ENCODE data around the gene FBXO42. TPM values are rescaled to one million over a fixed set of nuclear protein-coding genes. Genes with fewer than 3 reads are reported as not detected.

The FBXO42 gene
- total RNA-seq, 1 donor from 2014 or later = 25.6 TPM

GRCh38 chr1:16369821-16370220 lies 17.5 kb upstream of the FBXO42 start:
- H3K27ac Mint-ChIP-seq (ENCODE audit: unreplicated experiment) = no peak overlapping the region
- no peaks in the 10 kb centered on the region for H3K36me3 ChIP-seq (ENCODE audit: insufficient read depth, low read length)
- peaks cover 27% of the 10 kb centered on the region for H3K4me1 ChIP-seq (ENCODE audit: insufficient read depth, low read length)
- DNase-seq (ENCODE audit: low read depth) (no peak), FAIRE-seq (no peak)
- H3K4me1 Mint-ChIP-seq (ENCODE audit: low read depth, unreplicated experiment) = peaks cover 34% of the 10 kb centered on the region
- peaks cover 57% of the 10 kb centered on the region for H4K20me1 ChIP-seq (ENCODE audit: insufficient read depth, low read length)
- TF ChIP-seq CTCF (IDR thresholded peaks at IDR 0.05; ENCODE audit: insufficient read depth, low read depth, low read length) (no peak), EZH2 (IDR thresholded peaks at IDR 0.05; ENCODE audit: insufficient read depth, low read length) (no peak)
- H3K4me3 ChIP-seq (ENCODE audit: insufficient read depth, low read depth, low read length) = no peak overlapping the region
- no peak overlapping the region for H3K4me2 ChIP-seq (ENCODE audit: low read length)
- H3K9me3 Mint-ChIP-seq (ENCODE audit: unreplicated experiment) = no peaks in the 10 kb centered on the region
- no peak overlapping the region for H3K9ac ChIP-seq (ENCODE audit: low read length)
- no peaks in the 10 kb centered on the region for H3K27me3 ChIP-seq (ENCODE audit: insufficient read depth, low read length)
- no peaks in the 10 kb centered on the region for H3K27me3 Mint-ChIP-seq (ENCODE audit: low read depth, unreplicated experiment)
- H3K9me3 ChIP-seq (ENCODE audit: insufficient read depth, low read depth, low read length) = no peaks in the 10 kb centered on the region
- H3K36me3 Mint-ChIP-seq (ENCODE audit: low read depth, unreplicated experiment) = no peaks in the 10 kb centered on the region
- H3K79me2 ChIP-seq (ENCODE audit: insufficient read depth, low read length) = peaks cover 73% of the 10 kb centered on the region
- no peak overlapping the region for H2AFZ ChIP-seq (ENCODE audit: low read depth, low read length)
- H3K4me3 Mint-ChIP-seq (ENCODE audit: unreplicated experiment) = no peak overlapping the region
- H3K27ac ChIP-seq (ENCODE audit: low read depth, low read length) = no peak overlapping the region

- Histone ChIP-seq H3K36me3 (ENCODE audit: insufficient read depth, low read length) (no peaks in the 10 kb centered on the region), H3K27me3 (ENCODE audit: insufficient read depth, low read length) (no peaks in the 10 kb centered on the region), H3K4me2 (ENCODE audit: low read length) (peak overlapping the region; percentile 93), H3K27ac (ENCODE audit: low read depth, low read length) (peak overlapping the region; percentile 97), H3K9me3 (ENCODE audit: insufficient read depth, low read depth, low read length) (no peaks in the 10 kb centered on the region), H2AFZ (ENCODE audit: low read depth, low read length) (peak overlapping the region; percentile 59), H3K4me1 (ENCODE audit: insufficient read depth, low read length) (peaks cover 19% of the 10 kb centered on the region), H4K20me1 (ENCODE audit: insufficient read depth, low read length) (peaks cover 45% of the 10 kb centered on the region), H3K4me3 (ENCODE audit: insufficient read depth, low read depth, low read length) (peak overlapping the region; percentile 89), H3K79me2 (ENCODE audit: insufficient read depth, low read length) (peaks cover 57% of the 10 kb centered on the region), H3K9ac (ENCODE audit: low read length) (peak overlapping the region; percentile 92)
- H3K4me1 Mint-ChIP-seq (ENCODE audit: low read depth, unreplicated experiment) = peaks cover 23% of the 10 kb centered on the region
- peak overlapping the region; percentile 98 for H3K27ac Mint-ChIP-seq (ENCODE audit: unreplicated experiment)
- TF ChIP-seq EZH2 (IDR thresholded peaks at IDR 0.05; ENCODE audit: insufficient read depth, low read length) (no peak), CTCF (IDR thresholded peaks at IDR 0.05; ENCODE audit: insufficient read depth, low read depth, low read length) (no peak)
- H3K9me3 Mint-ChIP-seq (ENCODE audit: unreplicated experiment) = no peaks in the 10 kb centered on the region
- peak overlapping the region; percentile 95 for H3K4me3 Mint-ChIP-seq (ENCODE audit: unreplicated experiment)
- no peak for FAIRE-seq
- peak; percentile 55 for DNase-seq (ENCODE audit: low read depth)
- no peaks in the 10 kb centered on the region for H3K36me3 Mint-ChIP-seq (ENCODE audit: low read depth, unreplicated experiment)
- no peaks in the 10 kb centered on the region for H3K27me3 Mint-ChIP-seq (ENCODE audit: low read depth, unreplicated experiment)
Observed at GRCh38 chr1:16367968-16368890, 15.9 kb upstream of the FBXO42 start.

All from astrocyte (in vitro differentiated cells and primary cell).